Measurements from ENCODE around the gene ASXL1.
A peak's percentile ranks its signal among the peaks of the same experiment; 100 is the strongest.
"Not testable (repeated sequence)": the region's sequence is repeated elsewhere in the genome, so short reads cannot be mapped to it uniquely, and the experiment has no call there.

ASXL1 gene

GRCh38 chr20:32357869-32358631 is at the start of gene ASXL1:
ASXL1 (plus strand) TSS chr20:32358331; CDS start chr20:32358776, 445 bp downstream.
- peak; percentile 99 for DNase-seq (ENCODE audit: low spot score)

GRCh38 chr20:32312718-32313424 is 45.3 kb upstream of the ASXL1 start:
- DNase-seq (ENCODE audit: low spot score): no peak

DNA sequence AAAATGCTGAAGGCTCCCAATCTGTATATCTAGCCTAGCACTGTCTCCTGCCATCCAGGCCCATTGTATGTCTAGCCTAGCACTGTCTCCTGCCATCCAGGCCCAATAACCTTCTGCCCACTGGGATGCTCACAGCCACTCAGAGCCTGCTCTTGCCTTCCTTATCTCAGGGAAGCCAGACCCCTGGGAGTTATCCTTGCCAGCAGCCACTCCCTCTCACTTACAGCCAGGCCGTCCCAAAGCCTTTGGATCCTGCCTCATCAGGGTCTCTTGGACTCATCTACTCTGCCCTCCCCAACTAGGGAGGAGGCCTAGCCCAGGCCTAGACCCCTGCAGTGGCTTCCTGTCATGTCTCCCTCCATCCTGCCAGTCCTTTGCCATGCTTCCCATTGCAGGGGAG is 43.4 kb upstream of the ASXL1 start:
- DNase-seq (ENCODE audit: low spot score): no peak

GRCh38 chr20:32315399-32315798 is 42.7 kb upstream of the ASXL1 start:
- DNase-seq (ENCODE audit: low spot score): no peak

GRCh38 chr20:32315891-32316290 is 42.2 kb upstream of the ASXL1 start:
- no peak for DNase-seq (ENCODE audit: low spot score)

GRCh38 chr20:32316667-32317066 is 41.5 kb upstream of the ASXL1 start:
- no peak for DNase-seq (ENCODE audit: low spot score)

DNA sequence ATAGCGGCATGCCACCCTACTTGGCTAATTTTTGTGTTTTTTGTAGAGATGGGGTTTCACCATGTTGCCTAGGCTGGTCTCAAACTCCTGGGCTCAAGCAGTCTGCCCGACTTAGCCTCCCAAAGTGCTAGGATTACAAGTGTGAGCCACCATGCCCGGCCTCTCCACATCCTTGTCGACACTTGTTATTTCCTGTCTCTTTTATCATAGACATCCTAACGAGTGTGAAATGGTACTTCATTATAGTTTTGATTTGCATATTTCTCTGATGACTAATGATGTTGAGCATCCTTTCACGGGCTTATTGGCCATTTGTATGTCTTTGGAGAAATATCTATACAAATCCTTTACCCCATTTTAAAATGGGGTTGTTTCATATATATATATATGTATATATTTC is 39.0 kb upstream of the ASXL1 start:
- DNase-seq (ENCODE audit: low spot score): no peak

- DNase-seq (ENCODE audit: low spot score): no peak
Measured at GRCh38 chr20:32320305-32320704, 37.8 kb upstream of the ASXL1 start.

GRCh38 chr20:32321390-32321789 is 36.7 kb upstream of the ASXL1 start:
- no peak for DNase-seq (ENCODE audit: low spot score)

- DNase-seq (ENCODE audit: low spot score): not testable (repeated sequence)
Measured at GRCh38 chr20:32322260-32322659, 35.9 kb upstream of the ASXL1 start.

DNA sequence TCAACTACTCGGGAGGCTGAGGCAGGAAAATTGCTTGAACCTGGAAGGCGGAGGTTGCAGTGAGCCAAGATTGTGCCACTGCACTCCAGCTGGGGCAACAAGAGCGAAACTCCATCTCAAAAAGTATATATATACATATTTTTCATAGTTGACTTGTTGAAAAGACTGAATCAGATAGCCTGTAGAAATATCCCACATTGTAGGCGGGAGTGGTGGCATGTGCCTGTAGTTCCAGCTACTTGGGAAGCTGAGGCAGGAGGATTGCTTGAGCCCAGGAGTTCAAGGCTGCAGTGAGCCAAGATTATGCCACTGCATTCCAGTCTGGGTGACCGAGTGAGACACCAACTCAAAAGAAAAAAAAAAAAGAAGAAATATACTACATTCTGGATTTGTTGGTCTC is 34.4 kb upstream of the ASXL1 start:
- not testable (repeated sequence) for DNase-seq (ENCODE audit: low spot score)

- no peak for DNase-seq (ENCODE audit: low spot score)
Measured at GRCh38 chr20:32325706-32326503, 32.2 kb upstream of the ASXL1 start.

DNA sequence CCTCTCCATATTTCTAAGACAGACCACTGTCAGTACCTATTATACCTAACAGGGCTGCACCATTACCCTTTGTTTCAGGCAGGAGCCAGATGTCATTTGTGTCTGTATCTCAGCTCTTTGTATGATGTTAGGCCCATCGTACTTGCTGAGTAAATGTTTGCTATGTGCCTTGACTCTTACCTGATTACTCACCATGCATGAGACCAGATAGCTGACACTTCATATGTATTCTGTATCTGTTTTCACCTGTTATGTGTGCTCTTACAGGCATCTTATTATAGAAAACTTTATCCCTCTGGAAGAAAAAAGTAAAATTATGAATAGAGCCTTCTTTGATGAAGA is 31.7 kb upstream of the ASXL1 start:
- no peak for DNase-seq (ENCODE audit: low spot score)

DNA sequence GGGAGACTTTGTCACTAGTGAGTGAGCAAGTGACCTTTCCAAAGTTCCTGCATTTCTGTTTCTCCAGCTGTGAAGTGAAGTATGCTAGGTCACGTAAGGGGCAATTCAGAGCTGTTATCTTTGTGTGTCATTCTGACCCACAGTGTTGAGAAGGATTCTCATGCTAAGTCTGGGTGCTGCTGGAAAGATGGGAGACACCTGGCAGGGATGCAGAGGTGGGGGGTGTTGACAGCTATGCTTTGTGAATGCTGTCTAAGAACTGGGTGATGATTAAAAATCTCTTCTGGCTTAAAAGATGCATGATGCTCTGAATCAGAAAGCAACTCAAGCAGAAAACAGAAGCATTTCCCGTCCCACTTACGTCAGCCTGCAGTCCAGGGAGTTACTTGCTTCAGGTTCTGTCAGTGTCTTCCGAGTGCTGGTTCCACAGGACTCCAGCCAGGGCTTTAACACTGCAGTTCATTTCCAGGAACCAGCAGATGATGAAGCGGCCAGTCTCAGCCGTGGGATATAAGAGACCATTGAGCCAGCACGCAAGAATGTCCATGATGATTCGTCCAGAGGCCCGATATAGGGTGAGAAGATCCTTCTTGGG is 30.9 kb upstream of the ASXL1 start:
- DNase-seq (ENCODE audit: low spot score): no peak

DNA sequence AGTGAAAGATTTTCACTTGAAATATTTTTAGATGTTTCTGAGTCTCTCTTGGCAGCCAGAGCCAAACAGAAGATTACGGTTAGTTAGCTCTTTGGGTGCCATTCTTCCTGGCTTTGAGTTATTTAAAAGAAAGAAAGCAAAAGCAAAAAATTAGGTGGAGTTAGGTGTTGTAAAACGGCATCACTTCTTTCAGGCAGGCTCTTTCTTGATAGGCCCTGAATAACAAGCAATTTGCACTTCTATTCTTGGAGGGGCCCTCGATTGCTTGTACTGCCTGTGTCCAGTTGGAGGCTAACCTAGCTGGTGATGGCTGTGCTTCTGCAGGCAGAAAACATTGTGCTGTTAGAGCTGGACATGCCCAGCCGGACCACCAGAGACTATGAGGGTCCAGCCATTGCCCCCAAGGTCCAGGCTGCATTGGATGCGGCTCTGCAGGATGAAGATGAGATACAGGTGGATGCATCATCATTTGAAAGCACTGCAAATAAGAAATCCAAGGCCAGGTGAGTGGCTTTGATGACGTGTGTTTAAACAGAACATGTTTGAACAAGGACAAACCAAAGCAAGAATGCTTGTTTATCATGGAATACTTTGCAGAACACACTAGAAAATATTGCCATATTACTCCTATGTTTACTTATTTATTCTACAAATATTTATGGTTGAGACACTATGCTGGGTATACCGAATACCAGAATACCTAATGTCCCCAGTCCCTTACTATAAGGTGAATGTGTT is 28.1 kb upstream of the ASXL1 start:
- no peak for DNase-seq (ENCODE audit: low spot score)

GRCh38 chr20:32330555-32330897 is 27.6 kb upstream of the ASXL1 start:
- no peak for DNase-seq (ENCODE audit: low spot score)

DNA sequence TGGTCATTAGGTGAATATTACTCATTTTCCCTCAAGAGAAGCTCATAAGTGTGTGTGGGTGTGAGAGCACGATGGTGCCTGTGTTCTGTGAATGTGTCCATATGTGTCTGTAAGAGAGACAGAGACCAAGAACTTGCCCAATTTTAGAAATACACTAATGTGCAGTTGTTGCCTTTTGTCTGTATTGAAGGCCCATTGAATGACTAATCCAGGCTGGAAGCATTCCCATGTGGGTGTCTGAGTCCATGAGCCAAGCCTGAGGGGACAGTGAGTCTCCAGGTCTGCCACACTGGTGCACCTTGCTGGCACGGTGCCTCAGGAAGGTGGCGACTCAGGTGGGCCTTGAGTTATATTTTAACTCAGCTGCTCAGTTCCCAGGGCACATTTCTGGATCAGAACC is 25.5 kb upstream of the ASXL1 start:
- no peak for DNase-seq (ENCODE audit: low spot score)

DNA sequence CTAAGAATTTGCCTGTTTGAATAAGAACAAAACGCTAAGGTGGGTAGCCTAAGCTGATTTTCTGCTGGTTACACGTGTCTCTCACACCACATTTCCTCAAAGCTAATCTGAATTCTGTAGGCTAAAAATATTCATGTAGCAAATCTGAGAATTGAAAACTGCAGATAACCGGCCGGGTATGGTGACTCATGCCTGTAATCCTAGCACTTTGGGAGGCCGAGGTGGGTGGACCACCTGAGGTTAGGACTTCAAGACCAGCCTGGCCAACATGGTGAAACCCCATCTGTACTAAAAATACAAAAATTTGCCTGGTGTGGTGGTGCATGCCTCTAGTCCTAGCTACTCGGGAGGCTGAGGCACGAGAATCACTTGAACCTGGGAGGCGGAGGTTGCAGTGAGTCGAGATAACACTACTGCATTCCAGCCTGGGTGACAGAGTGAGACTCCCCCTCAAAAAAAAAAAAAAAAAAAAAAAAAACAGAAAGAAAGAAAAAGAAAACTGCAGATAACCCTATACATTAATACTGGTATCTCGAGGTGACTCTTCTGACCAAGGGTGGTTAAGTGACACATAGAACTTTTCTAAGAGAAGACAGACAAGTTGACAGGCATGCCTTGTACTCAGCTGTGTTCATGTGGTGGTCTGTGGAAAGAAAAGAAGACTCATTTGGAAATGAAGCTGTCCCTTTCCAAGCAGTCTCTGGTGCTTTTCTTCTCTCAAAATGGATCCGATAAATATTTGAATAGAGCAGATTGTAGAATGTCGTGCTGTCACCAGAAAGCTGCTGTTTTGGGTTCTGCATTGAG is 24.7 kb upstream of the ASXL1 start:
- DNase-seq (ENCODE audit: low spot score): no peak

GRCh38 chr20:32333988-32334885 is 23.9 kb upstream of the ASXL1 start:
- DNase-seq (ENCODE audit: low spot score): no peak

GRCh38 chr20:32336918-32337347 is 21.2 kb upstream of the ASXL1 start:
- DNase-seq (ENCODE audit: low spot score): peak; percentile 55
